ENCODE results near the gene NAA40. TPM values are rescaled to one million over a fixed set of nuclear protein-coding genes. Genes with fewer than 3 reads are reported as not detected.

NAA40 gene
- total RNA-seq, 2 donors from 2014 or later, result 15.4 to 25.5 TPM

- H3K4me3 ChIP-seq, result peak overlapping the region in 1 of 2 donors; percentile 58
- H3K27ac ChIP-seq, result peak overlapping the region; percentile 91 to 95
- no peak for TF ChIP-seq CTCF (IDR thresholded peaks at IDR 0.05)
- DNase-seq (ENCODE audit: low spot score), result peak; percentile 74
- no peaks in the 10 kb centered on the region for H3K36me3 ChIP-seq
- H3K4me1 ChIP-seq, result peaks cover 0 to 56% of the 10 kb centered on the region in 2 donors
- no peaks in the 10 kb centered on the region for H3K27me3 ChIP-seq
- H3K9me3 ChIP-seq, result no peaks in the 10 kb centered on the region
Measured at GRCh38 chr11:63920126-63920938, 18.5 kb upstream of the NAA40 start.

GRCh38 chr11:63920939-63921417 is 17.8 kb upstream of the NAA40 start:
- H3K4me3 ChIP-seq, result no peak overlapping the region
- TF ChIP-seq CTCF (IDR thresholded peaks at IDR 0.05), result peak in 1 of 2 donors; percentile 64
- H3K9me3 ChIP-seq, result no peaks in the 10 kb centered on the region
- no peaks in the 10 kb centered on the region for H3K36me3 ChIP-seq
- DNase-seq (ENCODE audit: low spot score), result no peak
- H3K27me3 ChIP-seq, result no peaks in the 10 kb centered on the region
- peaks cover 0 to 50% of the 10 kb centered on the region in 2 donors for H3K4me1 ChIP-seq
- peak overlapping the region; percentile 91 to 95 for H3K27ac ChIP-seq

- no peak for TF ChIP-seq CTCF (IDR thresholded peaks at IDR 0.05)
- Histone ChIP-seq H3K27me3 (no peaks in the 10 kb centered on the region), H3K27ac (no peak overlapping the region), H3K4me1 (peaks cover 0 to 34% of the 10 kb centered on the region in 2 donors), H3K4me3 (no peak overlapping the region), H3K36me3 (no peaks in the 10 kb centered on the region), H3K9me3 (no peaks in the 10 kb centered on the region)
- DNase-seq (ENCODE audit: low spot score), result no peak
Measured at GRCh38 chr11:63922673-63923192, 16.1 kb upstream of the NAA40 start.

GRCh38 chr11:63923319-63923718 is 15.5 kb upstream of the NAA40 start:
- Histone ChIP-seq H3K9me3 (no peaks in the 10 kb centered on the region), H3K4me1 (peaks cover 0 to 28% of the 10 kb centered on the region in 2 donors), H3K27ac (no peak overlapping the region), H3K36me3 (no peaks in the 10 kb centered on the region), H3K27me3 (no peaks in the 10 kb centered on the region), H3K4me3 (no peak overlapping the region)
- no peak for TF ChIP-seq CTCF (IDR thresholded peaks at IDR 0.05)
- DNase-seq (ENCODE audit: low spot score), result no peak

GRCh38 chr11:63929616-63930015 is 9.2 kb upstream of the NAA40 start:
- H3K9me3 ChIP-seq, result no peaks in the 10 kb centered on the region
- H3K4me1 ChIP-seq, result no peaks in the 10 kb centered on the region
- H3K36me3 ChIP-seq, result no peaks in the 10 kb centered on the region
- no peak for DNase-seq (ENCODE audit: low spot score)
- H3K4me3 ChIP-seq, result no peak overlapping the region
- no peak overlapping the region for H3K27ac ChIP-seq
- no peak for TF ChIP-seq CTCF (IDR thresholded peaks at IDR 0.05)
- H3K27me3 ChIP-seq, result no peaks in the 10 kb centered on the region
